K562 (cell line): Measurements from ENCODE around the gene CHIC2. TPM values are rescaled to one million over a fixed set of nuclear protein-coding genes. Genes with fewer than 3 reads are reported as not detected.
A peak's percentile ranks its signal among the peaks of the same experiment; 100 is the strongest.

Source experiments
- ATAC-seq: fragments of 200-7000 bp; cut with Tn5 transposase; 3 replicates; pipeline ENCODE4 v1.9.1; 2020; ENCODE audit warnings: moderate library complexity
- BruUV-seq: library from RNA; stranded (reverse); fragments of 400-500 nt; replicated peaks from 2 replicates; lab custom pipeline; 2021; lab: Mats Ljungman, UMichigan
- CTCF ChIA-PET: fragments of 300-600 bp; formaldehyde crosslinking; extraction: SDS; loops from one replicate; lab custom pipeline; 2021; ENCODE audit warnings: low intra/inter-chr PET ratio; lab: Yijun Ruan, JAX
- POLR2A ChIA-PET: fragments of 300-600, 350-650 bp; sonication (Branson Sonifier 250); formaldehyde crosslinking; extraction: SDS; loops from one replicate; lab custom pipeline; 2021; ENCODE audit warnings: antibody characterized with exemption, inconsistent platforms; lab: Yijun Ruan, JAX
- DNase-seq, 4 experiments: peaks; one replicate each; pipeline versions ENCODE4 v3.0.0 to v3.0.0-alpha.2; 2011 to 2018; ENCODE audit warnings: low spot score in 3 of 4, mixed read lengths in 3 of 4; ENCODE audit errors: extremely low read depth in 1 of 4
- FAIRE-seq: peaks from 2 replicates; lab custom pipeline; 2011; peaks lifted over from hg19 to GRCh38; lab: Jason Lieb, UNC
- H2AFZ ChIP-seq: 2 replicates; pipeline ENCODE4 v1.6.0; 2011; ENCODE audit warnings: low read depth, low read length, control low read depth, inconsistent platforms
- H3K27ac ChIP-seq: fragments of 200-600 bp; 3 replicates; pipeline ENCODE4 v1.8.0; 2011; ENCODE audit warnings: low read depth, mild to moderate bottlenecking, control low read depth, inconsistent platforms, low read length, moderate library complexity, mixed read lengths; ENCODE audit errors: extremely low read depth
- H3K27me3 ChIP-seq, 2 experiments: fragments of 300-600 bp in 1 of 2; 2 replicates in 1 of 2; 3 replicates in 1 of 2; pipeline versions ENCODE4 v1.6.0 to v1.8.0; 2011; ENCODE audit warnings: inconsistent platforms in 2 of 2, low read length in 2 of 2, mild to moderate bottlenecking in 1 of 2, mixed read lengths in 1 of 2, moderate library complexity in 1 of 2; ENCODE audit not compliant: control insufficient read depth in 2 of 2, insufficient read depth in 2 of 2
- H3K36me3 ChIP-seq: fragments of 300-600 bp; 3 replicates; pipeline ENCODE4 v1.8.0; 2011; ENCODE audit warnings: mild to moderate bottlenecking, low read length, inconsistent platforms; ENCODE audit not compliant: control insufficient read depth, insufficient read depth
- H3K4me1 ChIP-seq, 2 experiments: fragments of 200-600 bp in 1 of 2; replicated peaks in 1 of 2; 2 replicates in 1 of 2; 3 replicates in 1 of 2; pipeline versions ENCODE4 v1.5.1 to v1.8.0; 2011; ENCODE audit warnings: inconsistent platforms in 2 of 2, low read length in 2 of 2, mild to moderate bottlenecking in 1 of 2, mixed read lengths in 1 of 2, moderate library complexity in 1 of 2; ENCODE audit not compliant: control insufficient read depth in 2 of 2, insufficient read depth in 2 of 2
- H3K4me2 ChIP-seq: 2 replicates; pipeline ENCODE4 v1.6.1; 2011; ENCODE audit warnings: low read length, control low read depth, inconsistent platforms, mixed read lengths; ENCODE audit not compliant: insufficient read depth
- H3K4me3 ChIP-seq: fragments of 200-600 bp; sonication (generic), shearing (Covaris generic); 2 replicates; pipeline ENCODE4 v1.5.1; 2016; ENCODE audit warnings: control low read depth, inconsistent platforms
- H3K79me2 ChIP-seq: fragments of 200-600 bp; 3 replicates; pipeline ENCODE4 v1.8.0; 2011; ENCODE audit warnings: low read length, inconsistent platforms; ENCODE audit not compliant: control insufficient read depth, insufficient read depth
- H3K9ac ChIP-seq, 2 experiments: 2 replicates each; pipeline versions ENCODE4 v1.6.0 to v1.6.1; 2011; ENCODE audit warnings: low read depth in 2 of 2, low read length in 2 of 2, control low read depth in 1 of 2, inconsistent platforms in 1 of 2, mild to moderate bottlenecking in 1 of 2, mixed read lengths in 1 of 2; ENCODE audit not compliant: insufficient read depth in 1 of 2
- H3K9me1 ChIP-seq: one replicate; pipeline ENCODE4 v1.6.0; 2011; ENCODE audit warnings: inconsistent platforms, mild to moderate bottlenecking, low read length, moderate library complexity; ENCODE audit not compliant: control insufficient read depth, insufficient read depth
- H3K9me3 ChIP-seq: replicated peaks from 2 replicates; pipeline ENCODE4 v1.5.1; 2011; ENCODE audit warnings: low read depth, low read length, inconsistent platforms; ENCODE audit not compliant: control insufficient read depth, insufficient read depth
- H4K20me1 ChIP-seq: replicated peaks from 2 replicates; pipeline ENCODE4 v1.6.1; 2011; ENCODE audit warnings: low read length, inconsistent platforms, mixed read lengths; ENCODE audit not compliant: control insufficient read depth, insufficient read depth
- ATF3 ChIP-seq, 2 experiments: fragments of 450-650 bp in 1 of 2; sonication (generic) in 1 of 2; formaldehyde crosslinking in 1 of 2; IDR thresholded peaks in 1 of 2; conservative IDR thresholded peaks in 1 of 2; 2 replicates each; pipeline versions ENCODE4 v1.6.1 to v1.8.1; 2016 to 2023; ENCODE audit warnings: mild to moderate bottlenecking in 2 of 2, moderate library complexity in 2 of 2, inconsistent platforms in 1 of 2, missing genetic modification reagents in 1 of 2
- CBX5 ChIP-seq: IDR thresholded peaks from 2 replicates; pipeline ENCODE4 v1.6.1; 2014; ENCODE audit warnings: low read depth, borderline replicate concordance
- CEBPG ChIP-seq, 3 experiments: fragments of 200-800 bp in 1 of 3; sonication (Bioruptor generic) in 1 of 3; sonication (generic) in 1 of 3; formaldehyde crosslinking in 1 of 3; IDR thresholded peaks in 2 of 3; conservative IDR thresholded peaks in 1 of 3; 2 replicates each; pipeline versions ENCODE4 v1.6.1 to v1.8.0; 2016 to 2022; ENCODE audit warnings: missing compliant biosample characterization in 2 of 3, missing genetic modification characterization in 2 of 3, mild to moderate bottlenecking in 1 of 3, missing genetic modification reagents in 1 of 3
- DLX4 ChIP-seq: fragments of 250-450 bp; sonication (Bioruptor Pico); IDR thresholded peaks from 2 replicates; pipeline ENCODE4 v1.6.1; 2021; ENCODE audit warnings: mild to moderate bottlenecking
- HDAC8 ChIP-seq: fragments of 450-650 bp; IDR thresholded peaks from 2 replicates; pipeline ENCODE4 v1.6.1; 2016; ENCODE audit warnings: mild to moderate bottlenecking, missing genetic modification characterization, moderate library complexity, missing compliant biosample characterization
- JUN ChIP-seq, 2 experiments: sonication (generic) in 1 of 2; formaldehyde crosslinking in 1 of 2; IDR thresholded peaks; 2 replicates each; pipeline versions ENCODE4 v1.6.1 to v1.8.0; 2012 to 2022; ENCODE audit warnings: borderline replicate concordance in 2 of 2, mild to moderate bottlenecking in 2 of 2, improper control_type of control experiment in 1 of 2, low read depth in 1 of 2, low read length in 1 of 2, missing genetic modification reagents in 1 of 2
- SMARCE1 ChIP-seq: fragments of 450-650 bp; IDR thresholded peaks from 2 replicates; pipeline ENCODE4 v1.7.1; 2016; ENCODE audit warnings: mild to moderate bottlenecking
- TCFL5 ChIP-seq: fragments of 250-450 bp; sonication (Bioruptor Pico); conservative IDR thresholded peaks from 2 replicates; pipeline ENCODE4 v1.6.1; 2021; ENCODE audit warnings: mild to moderate bottlenecking, moderate library complexity, matching md5 sums
- TFE3 ChIP-seq: fragments of 450-650 bp; formaldehyde crosslinking; IDR thresholded peaks from 2 replicates; pipeline ENCODE4 v1.4.0; 2020; ENCODE audit warnings: mild to moderate bottlenecking, mixed read lengths
- WHSC1 ChIP-seq: IDR thresholded peaks from one replicate; pipeline ENCODE4 v1.6.1; 2012; ENCODE audit warnings: low read length, control low read depth, inconsistent platforms
- ZBTB17 ChIP-seq: fragments of 450-650 bp; formaldehyde crosslinking; IDR thresholded peaks from 2 replicates; pipeline ENCODE4 v1.4.0; 2020; ENCODE audit warnings: mild to moderate bottlenecking
- ZNF764 ChIP-seq: fragments of 250-450 bp; sonication (Bioruptor Pico); IDR thresholded peaks from 2 replicates; pipeline ENCODE4 v1.4.0; 2020; ENCODE audit warnings: low read depth, mild to moderate bottlenecking, moderate library complexity
- WGBS: fragments of 100-300 bp; shearing (Covaris generic); methylation state at CpG from one replicate; pipeline ENCODE4 v1.1.6; 2016; ENCODE audit warnings: low coverage, mixed read lengths; ENCODE audit not compliant: insufficient coverage; ENCODE audit errors: missing lambda C conversion rate; 5-methylcytosine and 5-hydroxymethylcytosine counted together
- in situ Hi-C: fragments of 300-500 bp; cut with MboI; formaldehyde crosslinking; loops from 4 replicates; pipeline ENCODE4 v1.15.0; 2018; ENCODE audit warnings: inconsistent platforms, mixed read lengths
- intact Hi-C: fragments of 100-400 bp; cut with micrococcal nuclease; formaldehyde crosslinking; loops from 2 replicates; pipeline ENCODE4 v1.14.2; 2022
- polyA plus RNA-seq, 8 experiments: library from polyadenylated mRNA; depleted of rRNA in 4 of 8; stranded (reverse) in 5 of 8; unstranded in 3 of 8; fragments of >200 nt; fragmentation: Nextera tagmentation in 2 of 8; fragmentation: Illumina TruSeq in 1 of 8; extraction: Ambion mirVana in 2 of 8; extraction: Trizol in 1 of 8; gene quantifications; 2 replicates each; pipeline versions ENCODE4 v1.2.1 to v1.2.3, GENCODE V29; 2011 to 2014; ENCODE audit warnings: inconsistent platforms in 1 of 8, missing spikeins in 1 of 8
- total RNA-seq, 7 experiments: library from RNA; depleted of rRNA in 6 of 7; stranded (reverse); fragments of >200 nt in 6 of 7; fragmentation: Illumina TruSeq in 2 of 7; extraction: Trizol in 2 of 7; gene quantifications; 2 replicates each; pipeline versions ENCODE4 v1.2.1 to v1.2.3, GENCODE V29; 2011 to 2021; ENCODE audit warnings: low replicate concordance in 1 of 7

The CHIC2 gene
- total and polyA plus RNA-seq, 9 of the 15 experiments (the other 6 are each of a cell fraction or from before 2014, with no cell fraction given): 0.89 to 25.1 (median 12.1) TPM

- no peak overlapping the region for H3K4me2 ChIP-seq
- no peaks in the 10 kb centered on the region for H3K79me2 ChIP-seq
- TF ChIP-seq ZBTB17 (CRISPR knock-in tag) (no peak), JUN (IDR thresholded peaks at IDR 0.05; ENCODE audit: borderline replicate concordance, low read depth, low read length) (0 out of 2 replicates have a peak, but pooled peaks have one; percentile 14), JUN (CRISPR knock-in tag; IDR thresholded peaks at IDR 0.05; ENCODE audit: borderline replicate concordance) (no peak), WHSC1 (no peak), HDAC8 (no peak), CBX5 (no peak), SMARCE1 (no peak), ZNF764 (CRISPR knock-in tag) (no peak), ATF3 (IDR thresholded peaks at IDR 0.05) (peak; percentile 40; the same call in 1 of the 2 replicates), ATF3 (CRISPR knock-in tag; conservative IDR thresholded peaks at IDR 0.05) (no peak), TCFL5 (CRISPR knock-in tag) (no peak), DLX4 (CRISPR knock-in tag) (no peak), TFE3 (CRISPR knock-in tag) (no peak), CEBPG (CRISPR knock-in tag; IDR thresholded peaks at IDR 0.05) (no peak), CEBPG (tag; conservative IDR thresholded peaks at IDR 0.05 in 1 of 2, IDR thresholded peaks at IDR 0.05 in 1 of 2) (peak in 1 of 2 experiments; percentile 61; a peak in 1 of 4 replicates)
- H3K9ac ChIP-seq: no peak overlapping the region
- no peaks in the 10 kb centered on the region; the same call in 1 of the 2 replicates for H3K9me3 ChIP-seq
- intact Hi-C loops: no loop called here
- H3K4me3 ChIP-seq: no peak overlapping the region
- no TSS peak for BruUV-seq
- CTCF ChIA-PET: interaction anchor here (0.6 kb wide), 1 partner anchor 11 kb away, joined by 3 read pairs; no protein-coding TSS in a partner anchor
- POLR2A ChIA-PET: interaction anchor here (1.3 kb wide), 2 partner anchors 22 to 28 kb away, joined by 4 to 5 read pairs; no protein-coding TSS in a partner anchor
- ATAC-seq (no peak), DNase-seq (no peak), FAIRE-seq (no peak)
- no peaks in the 10 kb centered on the region for H4K20me1 ChIP-seq
- H3K27ac ChIP-seq: no peak overlapping the region
- in situ Hi-C loops: no loop called here
- no peaks in the 10 kb centered on the region for H3K4me1 ChIP-seq
- H2AFZ ChIP-seq: no peak overlapping the region
- H3K9me1 ChIP-seq: no peaks in the 10 kb centered on the region
- 0% methylated on average over 3 of the region's 3 CpGs for WGBS
- H3K36me3 ChIP-seq: no peaks in the 10 kb centered on the region
- peaks cover 7 to 8% of the 10 kb centered on the region in 2 experiments; a peak in 4 of 5 replicates for H3K27me3 ChIP-seq
Observed at GRCh38 chr4:54085284-54085683, 20.9 kb upstream of the CHIC2 start.
